Cerebellar nuclear complex (tissue), 1 donor: Measurements from ENCODE around the gene THOP1.
"Not testable (repeated sequence)": the region's sequence is repeated elsewhere in the genome, so short reads cannot be mapped to it uniquely, and the experiment has no call there.

Experiments used
- DNase-seq, 2 experiments: peaks; one replicate each; lab custom pipeline; 2025; lab: John Stamatoyannopoulos, UW

The THOP1 gene

GRCh38 chr19:2817237-2817829, 32.0 kb downstream of the THOP1 start:
- not testable (repeated sequence) for DNase-seq

GRCh38 chr19:2819540-2820111, 34.3 kb downstream of the THOP1 start, which contains the start of gene ZNF554:
ZNF554 (plus strand) TSS chr19:2819868; CDS start chr19:2820072, 204 bp downstream.
- peak; percentile 39 to 80 for DNase-seq

GRCh38 chr19:2820112-2820702, 34.9 kb downstream of the THOP1 start:
- no peak for DNase-seq

GRCh38 chr19:2822846-2823245, 37.5 kb downstream of the THOP1 start:
- no peak for DNase-seq

- DNase-seq: no peak
These were observed 38.3 kb downstream of the THOP1 start for GRCh38 chr19:2823646-2824045.

GRCh38 chr19:2824129-2824528, 38.8 kb downstream of the THOP1 start:
- no peak for DNase-seq

- no peak for DNase-seq
These were observed 41.7 kb downstream of the THOP1 start for GRCh38 chr19:2827022-2827421.

- no peak for DNase-seq
These were observed 42.7 kb downstream of the THOP1 start for GRCh38 chr19:2827840-2828489.

- DNase-seq: no peak
These were observed 49.1 kb downstream of the THOP1 start for GRCh38 chr19:2834294-2834871.

- no peak for DNase-seq
These were observed 52.1 kb downstream of the THOP1 start for GRCh38 chr19:2837430-2837829.

GRCh38 chr19:2840794-2841791, 55.8 kb downstream of the THOP1 start, which contains the start of gene ZNF555:
ZNF555 (plus strand) TSS chr19:2841475; CDS start chr19:2841573, 98 bp downstream.
- peak; percentile 84 to 95 for DNase-seq

GRCh38 chr19:2841855-2842574, 56.7 kb downstream of the THOP1 start:
- no peak for DNase-seq

GRCh38 chr19:2845107-2845506, 59.8 kb downstream of the THOP1 start:
- no peak for DNase-seq

GRCh38 chr19:2846180-2846894, 61.0 kb downstream of the THOP1 start:
- DNase-seq: no peak

GRCh38 chr19:2847507-2847906, 62.2 kb downstream of the THOP1 start:
- no peak for DNase-seq

- DNase-seq: no peak
These were observed 63.3 kb downstream of the THOP1 start for GRCh38 chr19:2848616-2849015.

GRCh38 chr19:2850256-2850925, 65.1 kb downstream of the THOP1 start:
- no peak for DNase-seq

GRCh38 chr19:2852598-2852997, 67.3 kb downstream of the THOP1 start:
- DNase-seq: no peak

- no peak for DNase-seq
These were observed 67.8 kb downstream of the THOP1 start for GRCh38 chr19:2853015-2853606.
